Trophoblast cell (in vitro differentiated cells and primary cell): ENCODE results near the gene ZBTB40.
A peak's percentile ranks its signal among the peaks of the same experiment; 100 is the strongest.

Source experiments
- DNase-seq, 2 donors: peaks; one replicate each; pipeline ENCODE4 v3.0.0-alpha.2; 2016
- H2AFZ ChIP-seq: 2 replicates; pipeline ENCODE4 v1.6.1; 2013; ENCODE audit warnings: low read length, moderate library complexity, mild to moderate bottlenecking; ENCODE audit not compliant: insufficient read depth, poor library complexity
- H2AK5ac ChIP-seq: 2 replicates; pipeline ENCODE4 v1.6.1; 2013; ENCODE audit warnings: mild to moderate bottlenecking, low read length
- H2BK120ac ChIP-seq: 2 replicates; pipeline ENCODE4 v1.6.1; 2013; ENCODE audit warnings: low read length, mild to moderate bottlenecking, moderate library complexity; ENCODE audit not compliant: insufficient read depth, poor library complexity
- H2BK12ac ChIP-seq: 2 replicates; pipeline ENCODE4 v1.6.1; 2013; ENCODE audit warnings: mild to moderate bottlenecking, low read length, moderate library complexity
- H2BK5ac ChIP-seq: 2 replicates; pipeline ENCODE4 v1.6.1; 2013; ENCODE audit warnings: low read length, low read depth, moderate library complexity, mild to moderate bottlenecking; ENCODE audit not compliant: poor library complexity
- H3K14ac ChIP-seq: 2 replicates; pipeline ENCODE4 v1.6.1; 2013; ENCODE audit warnings: mild to moderate bottlenecking, low read length
- H3K18ac ChIP-seq: 2 replicates; pipeline ENCODE4 v1.6.1; 2013; ENCODE audit warnings: mild to moderate bottlenecking, low read length
- H3K23ac ChIP-seq: 2 replicates; pipeline ENCODE4 v1.6.1; 2013; ENCODE audit warnings: low read length
- H3K27ac ChIP-seq: 2 replicates; pipeline ENCODE4 v1.5.1; 2013; ENCODE audit warnings: low read depth, mild to moderate bottlenecking, inconsistent platforms, low read length, moderate library complexity
- H3K27me3 ChIP-seq: 2 replicates; pipeline ENCODE4 v1.6.1; 2013; ENCODE audit warnings: inconsistent platforms, mild to moderate bottlenecking, low read length, moderate library complexity; ENCODE audit not compliant: insufficient read depth
- H3K36me3 ChIP-seq, 2 experiments: 1 replicate in 1 of 2; 2 replicates in 1 of 2; pipeline ENCODE4 v1.6.1; 2013; ENCODE audit warnings: low read length in 2 of 2, mild to moderate bottlenecking in 2 of 2, moderate library complexity in 1 of 2; ENCODE audit not compliant: insufficient read depth in 2 of 2, control insufficient read depth in 1 of 2
- H3K4ac ChIP-seq: 2 replicates; pipeline ENCODE4 v1.6.1; 2013; ENCODE audit warnings: low read depth, mild to moderate bottlenecking, low read length, moderate library complexity
- H3K4me1 ChIP-seq, 2 experiments: 1 replicate in 1 of 2; 2 replicates in 1 of 2; pipeline ENCODE4 v1.6.1; 2013; ENCODE audit warnings: low read length in 2 of 2, mild to moderate bottlenecking in 2 of 2, moderate library complexity in 1 of 2; ENCODE audit not compliant: insufficient read depth in 2 of 2, control insufficient read depth in 1 of 2
- H3K4me2 ChIP-seq: 2 replicates; pipeline ENCODE4 v1.6.1; 2013; ENCODE audit warnings: inconsistent platforms, mild to moderate bottlenecking, low read length, moderate library complexity
- H3K4me3 ChIP-seq: 2 replicates; pipeline ENCODE4 v1.5.1; 2013; ENCODE audit warnings: mild to moderate bottlenecking, low read depth, low read length, inconsistent platforms
- H3K79me1 ChIP-seq: one replicate; pipeline ENCODE4 v1.6.1; 2013; ENCODE audit warnings: low read length
- H3K79me2 ChIP-seq: 2 replicates; pipeline ENCODE4 v1.6.1; 2013; ENCODE audit warnings: low read length, mild to moderate bottlenecking; ENCODE audit not compliant: control insufficient read depth, insufficient read depth, poor library complexity
- H3K9ac ChIP-seq: 2 replicates; pipeline ENCODE4 v1.6.1; 2013; ENCODE audit warnings: mild to moderate bottlenecking, low read length
- H3K9me3 ChIP-seq: 2 replicates; pipeline ENCODE4 v1.6.1; 2013; ENCODE audit warnings: low read depth, mild to moderate bottlenecking, control low read depth, inconsistent platforms, low read length; ENCODE audit not compliant: insufficient read depth
- H4K12ac ChIP-seq: 2 replicates; pipeline ENCODE4 v1.6.1; 2013; ENCODE audit warnings: low read depth, mild to moderate bottlenecking, low read length, moderate library complexity
- H4K8ac ChIP-seq: 2 replicates; pipeline ENCODE4 v1.6.1; 2013; ENCODE audit warnings: low read depth, mild to moderate bottlenecking, low read length, moderate library complexity
- H4K91ac ChIP-seq: one replicate; pipeline ENCODE4 v1.6.1; 2013; ENCODE audit warnings: low read depth, mild to moderate bottlenecking, low read length, moderate library complexity
- WGBS: extraction: QIAGEN DNeasy Blood & Tissue Kit; methylation state at CpG from one replicate; pipeline ENCODE4 v1.1.7; 2013; ENCODE audit warnings: missing lambda C conversion rate; ENCODE audit not compliant: insufficient read length, insufficient coverage; ENCODE audit errors: extremely low coverage; 5-methylcytosine and 5-hydroxymethylcytosine counted together

The ZBTB40 gene

GRCh38 chr1:22575532-22576149 is 124.0 kb downstream of the ZBTB40 start:
- H2AK5ac ChIP-seq = no peak overlapping the region
- no peak overlapping the region for H2BK5ac ChIP-seq
- H3K27me3 ChIP-seq = no peaks in the 10 kb centered on the region
- H3K9ac ChIP-seq = no peak overlapping the region
- no peak overlapping the region for H2BK12ac ChIP-seq
- H3K4ac ChIP-seq = no peak overlapping the region
- H4K8ac ChIP-seq = no peak overlapping the region
- DNase-seq = no peak
- H2BK120ac ChIP-seq = no peak overlapping the region
- H3K14ac ChIP-seq = no peak overlapping the region
- H3K23ac ChIP-seq = no peak overlapping the region
- H3K9me3 ChIP-seq = peaks cover 20% of the 10 kb centered on the region
- H2AFZ ChIP-seq = no peak overlapping the region
- no peaks in the 10 kb centered on the region for H3K79me1 ChIP-seq
- H3K27ac ChIP-seq = no peak overlapping the region
- no peak overlapping the region for H3K18ac ChIP-seq
- no peak overlapping the region for H3K4me3 ChIP-seq
- no peaks in the 10 kb centered on the region for H3K36me3 ChIP-seq
- no CpG with 5 or more reads among the region's 8 CpGs for WGBS
- H4K91ac ChIP-seq = no peak overlapping the region
- H3K79me2 ChIP-seq = no peaks in the 10 kb centered on the region
- H4K12ac ChIP-seq = no peak overlapping the region
- H3K4me2 ChIP-seq = no peak overlapping the region
- H3K4me1 ChIP-seq = no peaks in the 10 kb centered on the region

- Histone ChIP-seq H2BK5ac (no peak overlapping the region), H3K23ac (no peak overlapping the region), H3K9ac (no peak overlapping the region)
Measured at GRCh38 chr1:22576150-22576544, 124.5 kb downstream of the ZBTB40 start.

GRCh38 chr1:22576617-22577016 is 125.0 kb downstream of the ZBTB40 start:
- Histone ChIP-seq H3K79me1 (no peaks in the 10 kb centered on the region), H2BK120ac (no peak overlapping the region), H2BK5ac (no peak overlapping the region), H2AFZ (no peak overlapping the region), H3K4ac (no peak overlapping the region), H2AK5ac (no peak overlapping the region), H3K9ac (no peak overlapping the region), H4K91ac (no peak overlapping the region), H3K4me3 (no peak overlapping the region), H3K27ac (no peak overlapping the region), H3K23ac (no peak overlapping the region), H3K36me3 (no peaks in the 10 kb centered on the region), H3K18ac (no peak overlapping the region), H2BK12ac (no peak overlapping the region), H3K79me2 (no peaks in the 10 kb centered on the region), H3K4me1 (no peaks in the 10 kb centered on the region), H3K9me3 (peaks cover 20% of the 10 kb centered on the region), H3K27me3 (no peaks in the 10 kb centered on the region), H3K14ac (no peak overlapping the region), H4K12ac (no peak overlapping the region), H3K4me2 (no peak overlapping the region), H4K8ac (no peak overlapping the region)
- DNase-seq = no peak
- WGBS = no CpG with 5 or more reads among the region's 24 CpGs

More at GRCh38 chr1:22576150-22576544, 124.5 kb downstream of the ZBTB40 start:
- Histone ChIP-seq H2BK120ac (no peak overlapping the region), H2AK5ac (no peak overlapping the region), H3K36me3 (no peaks in the 10 kb centered on the region), H3K18ac (no peak overlapping the region), H3K4me1 (no peaks in the 10 kb centered on the region), H2AFZ (no peak overlapping the region), H3K79me1 (no peaks in the 10 kb centered on the region), H3K9me3 (peaks cover 20% of the 10 kb centered on the region), H2BK12ac (no peak overlapping the region), H4K8ac (no peak overlapping the region), H3K4ac (no peak overlapping the region), H3K27me3 (no peaks in the 10 kb centered on the region), H3K4me3 (no peak overlapping the region), H4K91ac (no peak overlapping the region), H3K27ac (no peak overlapping the region), H4K12ac (no peak overlapping the region), H3K14ac (no peak overlapping the region), H3K79me2 (no peaks in the 10 kb centered on the region), H3K4me2 (no peak overlapping the region)
- DNase-seq = no peak
- WGBS = no CpG with 5 or more reads among the region's 23 CpGs

- H3K4me2 ChIP-seq = no peak overlapping the region
- H2BK5ac ChIP-seq = no peak overlapping the region
- H3K27ac ChIP-seq = no peak overlapping the region
- H3K4me3 ChIP-seq = peak overlapping the region; percentile 60
- no peak overlapping the region for H2AFZ ChIP-seq
- H3K14ac ChIP-seq = no peak overlapping the region
- peak overlapping the region; percentile 9 for H3K23ac ChIP-seq
- no peak overlapping the region for H2BK12ac ChIP-seq
- H2BK120ac ChIP-seq = no peak overlapping the region
- no peaks in the 10 kb centered on the region for H3K27me3 ChIP-seq
- no peak overlapping the region for H4K12ac ChIP-seq
- no CpG with 5 or more reads among the region's 12 CpGs for WGBS
- H3K18ac ChIP-seq = no peak overlapping the region
- no peak overlapping the region for H3K9ac ChIP-seq
- DNase-seq = no peak
- no peaks in the 10 kb centered on the region for H3K36me3 ChIP-seq
- no peaks in the 10 kb centered on the region for H3K79me2 ChIP-seq
- H4K8ac ChIP-seq = no peak overlapping the region
- H3K79me1 ChIP-seq = no peaks in the 10 kb centered on the region
- no peaks in the 10 kb centered on the region for H3K4me1 ChIP-seq
- H3K9me3 ChIP-seq = peaks cover 20% of the 10 kb centered on the region
- H2AK5ac ChIP-seq = no peak overlapping the region
- H3K4ac ChIP-seq = no peak overlapping the region
- no peak overlapping the region for H4K91ac ChIP-seq
Measured at GRCh38 chr1:22578732-22579361, 127.2 kb downstream of the ZBTB40 start.
